Epithelial cell of proximal tubule (primary cell): Measurements from ENCODE around the gene TMEM151B. TPM values are rescaled to one million over a fixed set of nuclear protein-coding genes. Genes with fewer than 3 reads are reported as not detected.
"Not testable (repeated sequence)": the region's sequence is repeated elsewhere in the genome, so short reads cannot be mapped to it uniquely, and the experiment has no call there.

ENCODE experiments used
- DNase-seq: peaks from one replicate; pipeline ENCODE4 v3.0.0-alpha.2; 2011; ENCODE audit warnings: low read depth
- H3K4me3 ChIP-seq: 2 replicates; pipeline ENCODE4 v1.5.1; 2011; ENCODE audit warnings: low read depth, mild to moderate bottlenecking, low read length
- total RNA-seq: library from RNA; depleted of rRNA; stranded (reverse); fragments of >200 nt; gene quantifications from 2 replicates; pipeline ENCODE4 v1.2.3, GENCODE V29; 2015
- TF ChIP-seq, protein P1 (sequence below): conservative IDR thresholded peaks from 2 replicates; pipeline ENCODE4 v1.5.1; 2012; ENCODE audit warnings: low read depth, mild to moderate bottlenecking, low read length

The TMEM151B gene
- total RNA-seq, 1 donor from 2014 or later = not detected

DNA sequence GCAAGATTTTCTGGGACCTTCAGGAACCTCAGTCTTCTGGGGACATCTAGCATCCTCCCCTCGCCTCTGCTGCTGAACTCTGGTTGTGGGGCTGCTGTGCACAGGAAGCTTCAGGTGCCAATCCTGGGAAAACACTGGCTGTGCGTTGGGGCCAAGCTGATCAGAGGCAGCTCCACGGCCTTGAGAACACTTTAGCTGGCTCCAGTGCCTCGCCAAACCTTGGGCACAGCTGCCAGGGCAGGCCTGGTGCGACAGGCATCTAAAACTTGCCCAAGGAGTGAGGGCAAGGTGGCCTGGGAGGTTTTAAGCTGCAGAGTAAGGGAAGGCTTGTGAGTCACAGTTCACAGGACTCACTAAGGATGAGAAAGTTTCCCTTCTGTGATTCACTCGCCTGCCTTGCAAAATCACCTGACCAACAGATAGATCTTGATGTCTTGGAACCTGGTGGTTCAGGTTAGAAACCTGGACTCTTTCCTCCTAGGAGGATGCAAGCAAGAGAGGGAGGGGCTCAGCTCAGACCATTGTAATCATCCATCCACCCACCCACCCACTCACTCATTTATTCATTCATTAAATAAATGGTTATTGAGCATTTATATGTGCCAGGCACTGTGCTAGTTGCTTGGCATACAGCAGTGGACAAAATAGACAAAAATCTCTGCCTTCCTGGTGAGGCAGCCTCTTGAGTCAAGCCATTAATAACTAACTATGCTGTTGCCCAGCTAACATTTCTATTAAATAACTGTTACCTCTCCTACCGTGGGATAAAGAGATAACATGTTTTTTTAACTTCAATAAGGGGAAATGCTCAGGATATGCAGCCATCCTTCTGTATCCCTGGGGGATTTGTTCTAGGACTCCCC lies 69.7 kb downstream of the TMEM151B start:
- TF ChIP-seq, protein P1, sequence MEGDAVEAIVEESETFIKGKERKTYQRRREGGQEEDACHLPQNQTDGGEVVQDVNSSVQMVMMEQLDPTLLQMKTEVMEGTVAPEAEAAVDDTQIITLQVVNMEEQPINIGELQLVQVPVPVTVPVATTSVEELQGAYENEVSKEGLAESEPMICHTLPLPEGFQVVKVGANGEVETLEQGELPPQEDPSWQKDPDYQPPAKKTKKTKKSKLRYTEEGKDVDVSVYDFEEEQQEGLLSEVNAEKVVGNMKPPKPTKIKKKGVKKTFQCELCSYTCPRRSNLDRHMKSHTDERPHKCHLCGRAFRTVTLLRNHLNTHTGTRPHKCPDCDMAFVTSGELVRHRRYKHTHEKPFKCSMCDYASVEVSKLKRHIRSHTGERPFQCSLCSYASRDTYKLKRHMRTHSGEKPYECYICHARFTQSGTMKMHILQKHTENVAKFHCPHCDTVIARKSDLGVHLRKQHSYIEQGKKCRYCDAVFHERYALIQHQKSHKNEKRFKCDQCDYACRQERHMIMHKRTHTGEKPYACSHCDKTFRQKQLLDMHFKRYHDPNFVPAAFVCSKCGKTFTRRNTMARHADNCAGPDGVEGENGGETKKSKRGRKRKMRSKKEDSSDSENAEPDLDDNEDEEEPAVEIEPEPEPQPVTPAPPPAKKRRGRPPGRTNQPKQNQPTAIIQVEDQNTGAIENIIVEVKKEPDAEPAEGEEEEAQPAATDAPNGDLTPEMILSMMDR = no peak
- H3K4me3 ChIP-seq = no peak overlapping the region
- DNase-seq = peak; percentile 87

DNA sequence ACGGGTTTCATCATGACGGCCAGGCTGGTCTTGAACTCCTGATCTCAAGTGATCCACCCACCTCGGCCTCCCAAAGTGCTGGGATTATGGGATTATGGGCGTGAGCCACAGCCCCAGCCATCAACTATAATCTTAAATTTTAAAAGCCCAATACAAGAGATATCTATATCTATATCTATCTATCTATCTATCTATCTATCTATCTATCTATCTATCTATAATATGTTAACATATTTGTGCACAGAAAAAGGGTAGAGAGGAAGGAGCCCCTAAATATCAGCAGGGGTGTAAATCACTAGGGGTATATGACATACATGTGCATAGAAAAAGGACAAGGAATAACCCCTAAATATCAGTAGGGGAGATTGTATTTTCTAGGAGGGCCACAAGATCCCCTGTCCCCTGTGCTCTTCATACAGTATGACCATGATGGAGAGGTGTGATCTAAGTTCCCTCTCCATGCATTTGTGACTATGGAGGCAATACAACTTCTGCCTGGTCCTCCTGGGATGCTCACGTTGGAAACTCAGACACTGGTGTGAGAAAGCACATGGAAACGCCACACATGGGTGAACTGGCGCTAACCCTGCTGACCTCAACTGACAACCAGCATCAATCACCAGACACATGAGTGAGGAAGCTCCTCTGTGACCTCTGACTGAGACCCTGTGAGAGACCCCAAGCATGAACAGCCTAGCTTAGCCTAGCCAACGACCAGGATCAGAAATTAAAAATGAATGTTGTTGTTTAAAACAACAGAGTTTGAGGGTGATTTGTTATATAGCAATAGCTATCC lies 71.0 kb downstream of the TMEM151B start:
- TF ChIP-seq, protein P1 = no peak
- no peak overlapping the region for H3K4me3 ChIP-seq
- DNase-seq = no peak

DNA sequence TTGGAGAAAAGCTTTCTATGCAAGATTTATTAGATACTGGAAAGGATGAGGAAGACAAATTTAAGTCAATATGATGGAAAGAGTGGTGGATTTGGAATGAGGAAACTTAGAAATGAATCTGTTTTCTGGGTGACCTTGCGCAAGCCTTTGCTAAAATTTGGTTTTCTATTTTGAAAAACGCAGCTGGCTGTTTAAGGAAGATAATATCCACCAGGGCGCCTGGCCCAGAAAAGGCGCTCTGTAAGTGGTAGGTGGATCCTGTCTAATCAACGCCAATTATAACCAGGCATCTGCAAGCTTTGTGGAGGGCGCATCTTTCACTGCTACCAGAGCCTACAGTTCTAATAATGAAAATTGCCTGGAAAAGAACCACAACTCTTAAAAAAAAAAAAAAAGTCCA lies 71.8 kb downstream of the TMEM151B start:
- DNase-seq = no peak
- TF ChIP-seq, protein P1 = no peak
- no peak overlapping the region for H3K4me3 ChIP-seq

GRCh38 chr6:44342489-44342888 lies 72.2 kb downstream of the TMEM151B start, which contains the start of gene SPATS1:
TSS of gene SPATS1 (plus strand) at chr6:44342650. CDS start at chr6:44343096, 446 bp downstream.
- H3K4me3 ChIP-seq = no peak within 1 kb of the TSS

GRCh38 chr6:44346818-44347217 lies 76.6 kb downstream of the TMEM151B start:
- not testable (repeated sequence) for DNase-seq, H3K4me3 ChIP-seq

More at GRCh38 chr6:44342489-44342888, 72.2 kb downstream of the TMEM151B start, which contains the start of gene SPATS1:
- no peak for DNase-seq
- TF ChIP-seq, protein P1 = no peak

GRCh38 chr6:44349904-44350649 lies 79.8 kb downstream of the TMEM151B start:
- no peak overlapping the region for H3K4me3 ChIP-seq
- DNase-seq = no peak
- TF ChIP-seq, protein P1 = no peak

- DNase-seq, H3K4me3 ChIP-seq: not testable (repeated sequence)
These were observed 80.4 kb downstream of the TMEM151B start for GRCh38 chr6:44350650-44350994.
